GM21423 (cell line): Measurements from ENCODE around the gene GRK5.
"Not testable (repeated sequence)": the region's sequence is repeated elsewhere in the genome, so short reads cannot be mapped to it uniquely, and the experiment has no call there.

Experiments
- ATAC-seq: cut with Tn5 transposase; IDR thresholded peaks from one replicate; pipeline ENCODE4 v1.9.1; 2021; ENCODE audit warnings: mild to moderate bottlenecking, moderate library complexity; ENCODE audit not compliant: unreplicated experiment

Gene GRK5

DNA sequence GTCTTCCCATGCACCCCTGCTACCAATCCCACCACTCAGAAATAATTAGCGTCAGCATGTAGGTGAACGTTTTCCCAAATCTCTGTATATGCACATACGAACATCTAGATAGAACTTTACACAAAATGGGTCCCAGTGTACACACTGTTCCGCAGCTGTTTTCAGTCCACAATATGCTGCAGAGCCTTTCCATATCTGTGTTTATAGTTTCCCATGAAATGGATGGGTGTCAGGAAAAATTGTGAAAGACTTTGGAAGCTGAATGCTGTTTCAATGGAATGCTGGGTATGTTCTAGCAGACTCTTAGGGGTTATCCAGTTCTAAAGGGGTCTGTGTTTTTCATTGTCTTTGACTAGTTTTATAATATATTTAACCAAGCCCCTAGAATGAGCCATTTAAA lies 13.8 kb downstream of the GRK5 start:
- ATAC-seq, result no peak

DNA sequence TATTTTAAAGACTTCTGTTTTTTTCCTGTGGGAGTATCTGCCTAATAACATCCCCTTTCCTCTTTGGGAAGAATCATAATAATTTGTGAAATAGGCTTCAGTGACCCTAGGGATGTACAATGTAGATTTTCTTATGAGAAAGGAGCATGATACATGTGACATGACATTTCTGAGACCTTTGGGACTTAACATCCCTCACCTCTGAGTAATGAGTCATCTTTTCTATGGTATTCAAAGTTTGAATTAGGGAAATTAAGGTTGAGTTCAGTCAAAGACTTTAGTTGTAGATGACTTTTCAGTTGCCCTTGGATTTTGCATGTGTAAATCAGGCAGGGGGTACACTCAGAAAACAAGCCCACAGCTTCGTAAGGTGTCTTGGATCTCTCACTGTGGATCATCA lies 14.3 kb downstream of the GRK5 start:
- no peak for ATAC-seq

DNA sequence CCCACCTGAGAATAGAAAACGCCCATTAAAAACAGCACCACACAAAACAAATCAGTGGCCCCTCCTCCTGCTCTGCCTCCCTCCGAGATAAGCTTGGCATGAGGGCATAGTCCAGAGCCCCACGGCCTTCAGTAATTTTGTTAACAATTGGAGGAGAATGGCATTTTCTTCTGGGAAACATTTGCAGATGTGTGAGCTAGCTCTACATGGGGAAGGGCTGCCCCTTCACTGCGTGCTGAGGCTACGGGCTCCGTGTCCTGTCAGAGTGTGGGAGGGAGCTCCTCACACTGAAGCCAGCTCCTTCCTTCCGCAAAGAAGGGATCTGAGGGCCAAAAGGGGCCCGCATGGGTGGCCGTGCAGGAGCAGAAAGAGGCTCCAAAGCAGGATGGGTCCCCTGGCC lies 15.2 kb downstream of the GRK5 start:
- ATAC-seq, result no peak

DNA sequence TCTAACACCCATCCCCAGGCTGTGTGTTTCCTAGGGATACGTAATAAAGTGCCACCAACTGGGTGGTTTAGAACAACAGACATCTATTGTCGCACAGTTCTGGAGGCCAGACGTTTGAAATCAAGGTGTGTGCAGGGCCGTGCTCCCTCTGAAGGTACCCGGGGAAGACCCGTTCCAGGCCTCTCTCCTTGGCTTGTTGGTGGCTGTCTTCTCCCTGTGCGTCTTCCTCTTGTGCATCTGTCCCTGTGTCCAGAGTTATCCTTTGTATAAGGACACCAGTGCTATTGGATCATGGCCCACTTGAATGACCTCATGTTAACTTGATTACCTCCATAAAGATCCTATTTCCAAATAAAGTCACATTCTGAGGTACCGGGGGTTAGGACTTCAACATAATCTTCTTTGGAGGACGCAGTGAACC lies 15.6 kb downstream of the GRK5 start:
- no peak for ATAC-seq

DNA sequence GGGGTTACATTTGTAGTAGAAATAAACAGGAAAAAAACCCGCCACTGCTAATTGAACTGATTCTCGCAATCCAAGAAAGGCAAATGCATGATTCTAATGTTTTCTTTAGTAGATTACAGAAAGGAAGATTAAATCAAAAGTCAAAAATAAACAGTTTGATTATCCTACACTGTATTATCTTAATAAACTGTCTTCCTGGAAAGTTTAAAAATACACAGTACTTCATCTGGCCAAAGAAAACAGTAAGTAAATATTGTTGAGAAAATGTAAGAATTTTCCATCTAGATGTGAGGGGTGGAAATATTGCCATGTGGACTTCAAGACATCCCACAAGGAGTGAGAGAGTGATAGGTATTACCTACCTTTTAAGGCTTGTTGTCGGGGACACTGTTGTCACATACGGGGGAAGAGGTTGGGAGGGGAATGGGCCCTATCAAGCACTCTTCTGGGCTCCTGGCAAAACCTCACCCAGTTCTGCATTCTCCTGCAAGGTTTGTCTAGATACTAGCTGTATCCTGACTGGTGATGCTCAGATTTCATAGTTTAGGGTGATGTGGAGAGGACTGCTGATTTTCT lies 17.8 kb downstream of the GRK5 start:
- ATAC-seq, result no peak

DNA sequence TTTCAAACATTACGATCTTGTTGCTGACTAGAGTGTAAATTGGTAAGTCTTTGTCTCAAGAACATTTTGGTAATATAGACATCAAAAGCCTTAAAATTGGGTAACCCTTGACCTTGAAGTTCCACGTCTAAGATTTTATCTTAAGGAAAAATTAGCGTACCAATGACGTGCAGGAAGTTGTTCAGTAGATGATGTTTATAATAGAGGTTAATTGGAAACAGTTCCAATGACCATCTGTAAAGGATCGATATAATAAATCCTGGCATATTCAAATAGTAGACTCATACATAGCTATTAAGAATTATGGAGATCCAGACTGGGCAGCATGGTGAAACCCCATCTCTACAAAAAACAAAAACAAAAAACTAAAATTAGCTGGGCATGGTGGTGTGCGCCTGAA lies 20.5 kb downstream of the GRK5 start:
- no peak for ATAC-seq

DNA sequence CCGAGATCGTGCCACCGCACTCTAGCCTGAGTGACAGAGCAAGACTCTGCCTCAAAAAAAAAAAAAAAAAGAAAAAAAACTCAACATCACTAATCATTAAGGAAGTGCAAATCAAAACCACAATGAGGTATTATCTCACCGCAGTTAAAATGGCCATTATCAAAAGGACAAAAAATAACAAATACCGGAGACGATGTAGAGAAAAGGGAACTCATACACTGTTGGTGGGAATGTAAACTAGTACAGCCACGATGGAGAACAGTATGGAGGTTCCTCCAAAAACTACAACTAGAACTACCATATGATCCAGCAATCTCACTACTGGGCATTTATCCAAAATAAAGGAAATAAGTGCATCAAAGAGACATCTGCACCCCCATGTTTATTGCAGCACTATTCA lies 24.3 kb downstream of the GRK5 start:
- ATAC-seq, result no peak

DNA sequence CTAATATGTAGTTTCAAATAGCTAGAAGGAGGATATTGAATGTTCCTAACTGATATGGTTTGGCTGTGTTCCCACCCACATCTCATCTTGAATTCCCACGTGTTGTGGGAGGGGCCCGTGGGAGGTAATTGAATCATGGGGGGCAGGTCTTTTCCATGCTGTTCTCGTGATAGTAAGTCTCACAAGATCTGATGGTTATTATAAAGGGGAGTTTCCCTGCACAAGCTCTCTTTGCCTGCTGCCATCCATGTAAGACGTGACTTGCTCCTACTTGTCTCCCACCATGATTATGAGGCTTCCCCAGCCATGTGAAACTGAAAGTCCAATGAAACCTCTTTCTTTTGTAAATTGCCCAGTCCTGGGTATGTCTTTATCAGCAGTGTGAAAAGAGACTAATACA lies 25.1 kb downstream of the GRK5 start:
- not testable (repeated sequence) for ATAC-seq

DNA sequence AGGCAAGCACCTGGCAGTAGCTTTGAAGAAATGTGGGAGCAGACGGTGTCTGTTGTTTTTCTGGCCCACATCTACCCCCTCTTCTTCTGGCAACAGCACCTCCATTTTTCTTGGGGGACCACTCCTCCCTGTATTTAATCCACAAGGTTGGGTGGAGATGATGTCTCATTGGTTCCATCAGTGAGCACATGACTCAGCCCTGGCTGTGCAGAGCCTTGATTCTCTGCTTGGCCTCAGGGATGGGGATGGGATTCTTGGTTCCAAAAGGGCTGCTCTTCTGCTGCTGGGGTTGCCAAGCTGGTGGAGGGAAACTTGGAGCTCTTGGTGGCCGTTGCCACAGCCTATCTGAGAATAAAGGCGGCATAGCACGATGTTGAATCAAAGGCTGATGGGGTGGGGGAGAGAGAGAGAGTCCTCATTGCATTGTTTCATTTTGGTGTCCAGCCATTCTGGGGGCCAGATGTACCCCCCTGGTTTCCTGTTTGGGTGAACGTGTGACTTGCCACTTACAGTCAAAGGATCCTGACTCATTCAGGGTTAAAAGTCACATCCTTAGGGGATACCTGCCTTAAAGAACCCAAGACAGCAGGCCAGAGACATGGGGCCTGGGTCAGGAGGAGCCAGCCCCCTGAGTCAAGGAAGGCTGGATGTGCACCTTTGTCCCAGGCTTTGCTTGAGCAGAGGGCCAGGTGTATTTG lies 25.9 kb downstream of the GRK5 start:
- no peak for ATAC-seq

DNA sequence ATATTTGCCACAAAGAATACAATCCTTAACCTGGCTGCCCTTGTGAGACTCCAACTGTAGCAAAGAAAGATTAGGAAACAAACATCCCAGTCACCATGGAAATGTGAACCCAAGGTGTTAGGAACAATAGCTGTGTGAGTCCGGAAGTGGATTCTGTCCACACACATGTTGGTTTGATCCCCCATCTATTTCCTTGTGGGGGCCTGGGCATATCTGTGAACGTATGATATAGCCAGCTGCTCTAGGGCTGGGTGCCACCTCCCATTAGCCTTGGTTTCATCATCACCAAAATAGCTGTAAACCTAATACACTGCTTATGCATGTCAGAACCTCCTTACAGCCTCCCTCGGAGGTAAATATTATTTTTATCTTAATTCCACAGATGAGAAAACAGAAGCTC lies 26.4 kb downstream of the GRK5 start:
- ATAC-seq, result no peak

DNA sequence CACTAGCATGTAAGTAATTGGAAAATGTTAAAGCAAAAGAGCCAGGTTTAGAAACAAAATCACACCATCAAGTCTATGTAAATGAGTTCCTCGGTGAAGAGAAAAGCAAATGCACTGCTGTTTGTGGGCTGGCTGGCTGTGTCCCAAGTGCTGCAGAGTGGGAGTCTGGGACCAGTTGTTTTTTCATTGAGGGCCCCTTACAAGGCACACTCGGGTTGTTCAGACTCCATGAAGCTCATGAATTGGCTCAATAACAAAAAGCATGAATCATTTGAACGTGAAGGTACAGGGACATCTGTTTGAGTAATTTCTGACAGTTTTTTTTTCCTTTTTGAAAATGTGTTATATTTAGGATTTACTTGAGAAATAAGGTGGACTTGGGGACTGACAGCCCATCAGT lies 28.0 kb downstream of the GRK5 start:
- ATAC-seq, result no peak

DNA sequence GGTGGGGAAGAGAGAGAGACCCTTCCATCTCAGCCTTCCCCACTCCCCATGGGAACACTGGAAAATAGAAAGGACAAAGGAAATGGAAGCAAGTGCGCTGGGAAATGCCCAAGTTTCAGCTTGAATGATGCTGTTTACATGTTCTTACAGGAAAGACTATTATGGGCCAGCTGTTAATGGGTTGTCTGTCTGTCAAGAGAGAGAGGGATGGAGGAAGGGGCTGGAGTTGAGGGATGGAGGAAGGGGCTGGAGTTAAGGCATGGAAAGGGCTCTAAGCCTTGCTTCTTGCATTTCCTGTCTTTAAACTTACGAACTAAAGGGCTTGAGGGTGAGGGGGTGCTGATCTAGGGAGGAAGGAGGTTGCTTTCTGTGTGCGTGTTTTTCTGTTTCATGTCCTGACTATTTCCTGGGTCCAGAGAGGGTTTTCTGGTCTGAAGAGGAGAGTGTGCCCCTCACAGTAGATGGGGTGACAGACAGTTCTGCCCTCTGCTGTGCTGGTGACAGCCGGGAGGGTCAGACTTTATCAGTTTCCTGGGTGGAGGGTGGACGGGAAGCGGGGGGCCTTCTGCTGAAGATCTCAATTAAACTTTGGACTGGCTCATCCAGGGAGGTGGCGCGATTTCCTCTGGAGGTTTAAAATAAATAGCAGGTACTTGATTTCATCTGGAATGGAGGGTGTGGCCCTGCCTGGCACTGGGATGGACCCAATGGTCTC lies 30.5 kb downstream of the GRK5 start:
- ATAC-seq, result no peak

DNA sequence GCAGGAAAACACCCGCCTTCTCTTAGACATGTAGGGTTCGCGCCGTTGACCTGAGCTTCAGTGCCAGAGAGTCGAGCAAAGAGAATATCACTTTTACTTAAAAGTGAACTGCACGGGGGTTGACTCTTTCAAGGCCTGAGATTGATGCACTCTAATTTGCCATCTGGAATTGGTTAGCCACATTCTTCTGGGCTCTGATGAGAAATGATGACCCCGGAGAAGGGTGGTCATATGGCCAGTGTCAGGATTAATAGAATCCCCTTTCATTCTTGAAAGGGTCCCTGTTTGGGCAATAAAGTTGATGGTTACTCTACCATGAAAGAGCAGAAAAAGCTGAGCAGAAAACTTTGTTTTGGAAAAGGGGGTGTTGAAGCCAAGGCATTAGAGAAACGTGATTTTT lies 31.2 kb downstream of the GRK5 start:
- no peak for ATAC-seq

DNA sequence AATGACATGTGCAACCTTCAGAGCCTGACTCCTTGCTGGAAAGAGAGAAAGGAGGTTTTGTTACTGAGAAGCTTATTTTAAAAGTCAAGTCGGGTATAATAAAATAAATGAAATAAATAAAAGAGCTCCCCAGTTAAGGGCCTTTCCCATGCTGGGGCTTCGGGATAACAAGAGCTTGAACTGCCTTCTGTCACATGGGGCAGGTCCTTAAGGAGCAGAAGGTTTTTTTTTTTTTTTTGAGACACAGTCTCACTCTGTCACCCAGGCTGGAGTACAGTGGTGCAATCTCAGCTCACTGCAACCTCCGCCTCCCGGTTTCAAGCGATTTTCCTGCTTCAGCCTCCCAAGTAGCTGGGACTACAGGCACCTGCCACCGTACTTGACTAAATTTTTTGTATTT lies 31.6 kb downstream of the GRK5 start:
- ATAC-seq, result not testable (repeated sequence)

DNA sequence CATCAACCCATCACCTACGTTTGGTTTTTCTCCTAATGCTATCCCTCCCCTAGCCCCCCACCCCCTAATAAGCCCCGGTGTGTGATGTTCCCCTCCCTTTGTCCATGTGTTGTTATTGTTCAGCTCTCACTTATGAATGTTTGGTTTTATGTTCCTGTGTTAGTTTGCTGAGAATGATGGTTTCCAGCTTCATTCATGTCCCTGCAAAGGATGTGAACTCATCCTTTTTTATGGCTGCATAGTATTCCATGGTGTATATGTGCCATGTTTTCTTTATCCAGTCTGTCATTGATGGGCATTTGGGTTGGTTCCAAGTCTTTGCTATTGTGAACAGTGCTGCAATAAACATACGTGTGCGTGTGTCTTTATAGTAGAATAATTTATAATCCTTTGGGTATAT lies 32.3 kb downstream of the GRK5 start:
- not testable (repeated sequence) for ATAC-seq

DNA sequence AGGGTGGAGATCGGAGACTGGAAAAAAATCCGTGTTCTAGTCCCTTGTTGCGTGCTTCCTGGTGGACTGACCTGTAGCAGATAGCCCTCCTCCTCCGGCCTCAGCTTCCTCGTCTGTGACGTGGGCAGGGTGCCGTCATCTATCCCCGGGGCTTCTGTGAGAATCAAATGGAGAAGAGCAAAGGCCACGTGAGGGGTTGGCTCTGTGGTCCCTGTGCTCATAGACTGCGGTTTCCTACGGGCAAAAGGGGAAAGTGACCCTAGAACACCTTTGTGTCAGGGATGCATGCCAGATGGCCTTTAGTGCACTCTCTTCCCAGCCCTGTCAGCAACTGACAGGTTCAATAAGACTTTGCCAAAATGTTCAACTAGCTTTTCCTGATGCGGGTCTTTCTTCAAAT lies 33.7 kb downstream of the GRK5 start:
- ATAC-seq, result no peak

DNA sequence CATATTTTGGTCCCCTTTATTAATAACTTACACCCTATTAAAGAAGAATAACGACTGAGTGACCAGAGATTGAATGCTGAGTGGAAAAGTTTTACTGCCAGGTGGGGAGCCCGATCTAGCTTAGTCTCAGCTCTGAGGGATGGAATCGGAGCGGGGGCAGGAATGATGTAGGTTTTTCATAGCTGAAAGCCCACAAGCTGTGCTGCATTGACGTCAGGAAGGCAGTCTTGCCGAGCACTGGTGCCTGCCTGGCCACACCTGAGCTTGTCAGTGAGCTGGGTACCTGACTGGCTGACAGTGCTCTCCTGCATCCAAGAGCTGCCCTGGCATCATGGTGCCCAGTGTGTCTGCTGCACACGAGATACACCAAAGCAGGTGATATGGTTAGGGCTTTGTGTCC lies 34.8 kb downstream of the GRK5 start:
- no peak for ATAC-seq

DNA sequence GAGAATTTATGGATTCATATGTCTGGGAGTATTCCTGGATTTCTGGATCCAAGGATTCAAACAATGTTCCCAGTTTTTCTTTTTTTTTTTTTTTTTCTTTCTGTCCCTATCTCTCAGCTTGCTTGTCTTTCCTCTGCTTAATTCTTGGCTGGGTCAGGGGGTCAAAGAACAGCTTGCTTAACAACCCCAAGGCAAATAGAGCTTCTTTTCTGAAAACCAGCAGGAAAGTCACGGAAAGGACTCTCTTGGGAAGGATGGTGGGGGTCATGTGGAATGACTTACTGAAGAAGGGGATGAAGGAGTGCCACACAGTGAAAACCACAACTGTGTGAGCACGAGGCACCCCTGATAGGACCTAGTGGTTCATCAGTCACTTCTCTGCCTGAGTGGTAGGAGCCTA lies 36.1 kb downstream of the GRK5 start:
- no peak for ATAC-seq

DNA sequence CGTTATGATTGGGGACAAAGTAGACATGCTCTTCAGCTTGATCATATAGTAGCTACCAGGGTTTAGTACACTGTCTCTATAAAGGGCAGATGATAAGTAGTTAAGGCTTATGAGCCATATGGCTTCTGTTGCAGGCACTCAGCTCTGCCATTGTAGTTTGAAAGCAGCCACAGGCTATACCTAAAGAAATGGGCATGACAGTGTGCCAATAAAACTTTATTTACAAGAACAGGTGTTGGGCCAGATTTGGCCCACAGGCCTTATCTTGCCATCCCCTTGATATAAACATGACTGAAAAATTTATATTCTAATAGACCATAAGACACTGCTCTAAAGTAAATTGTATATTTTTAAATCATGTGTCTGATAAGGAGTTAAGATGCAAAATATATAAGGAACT lies 36.6 kb downstream of the GRK5 start:
- no peak for ATAC-seq

DNA sequence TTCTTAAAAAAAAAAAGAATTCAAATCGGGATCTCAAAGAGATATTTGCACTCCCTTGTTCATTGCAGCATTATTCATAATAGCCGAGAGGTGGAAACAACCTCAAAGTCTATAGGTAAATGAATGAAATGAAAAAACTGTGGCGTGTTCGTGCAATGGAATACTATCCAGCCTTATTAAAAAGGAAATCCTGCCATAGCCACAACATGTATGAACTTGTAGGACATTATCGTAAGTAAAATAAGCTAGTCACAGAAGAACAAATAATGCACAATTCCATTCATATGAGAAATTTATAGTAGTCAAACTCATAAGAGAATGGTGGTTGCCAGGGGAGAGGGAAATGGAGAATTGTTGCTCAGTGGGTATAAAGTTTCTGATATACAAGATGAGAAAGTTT lies 37.9 kb downstream of the GRK5 start:
- no peak for ATAC-seq

DNA sequence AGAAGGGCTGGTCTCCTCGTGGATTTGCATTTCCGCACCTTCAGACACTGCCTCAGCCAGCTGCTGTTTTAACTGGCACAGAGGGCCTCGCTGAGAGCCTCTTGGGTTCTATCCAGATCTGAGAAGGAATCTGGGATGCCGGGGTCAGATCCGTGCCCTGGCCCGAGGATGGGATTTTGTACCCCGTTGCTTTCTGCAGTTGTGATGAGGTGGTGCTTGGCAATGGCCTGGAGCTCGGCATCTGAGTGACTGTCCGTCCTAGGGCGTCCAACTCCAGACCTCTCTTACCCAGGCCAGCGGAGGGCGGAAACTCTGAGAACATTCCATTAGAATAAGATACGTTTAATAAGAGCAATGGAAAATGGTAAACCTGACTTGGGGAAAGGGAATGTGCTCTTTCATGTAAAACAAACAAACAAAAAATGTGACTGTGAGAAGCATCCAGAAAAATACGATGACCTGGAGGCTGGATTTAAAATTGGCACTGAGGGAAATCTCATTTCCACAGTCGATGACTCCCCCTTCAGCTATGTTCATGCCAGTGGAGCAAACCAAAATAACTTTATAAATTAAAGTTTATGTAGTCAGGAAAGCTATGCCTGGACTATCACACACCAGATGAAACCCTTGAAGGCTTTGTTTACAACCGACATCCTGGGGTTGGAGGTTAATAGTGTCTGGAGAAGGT lies 39.6 kb downstream of the GRK5 start:
- no peak for ATAC-seq

DNA sequence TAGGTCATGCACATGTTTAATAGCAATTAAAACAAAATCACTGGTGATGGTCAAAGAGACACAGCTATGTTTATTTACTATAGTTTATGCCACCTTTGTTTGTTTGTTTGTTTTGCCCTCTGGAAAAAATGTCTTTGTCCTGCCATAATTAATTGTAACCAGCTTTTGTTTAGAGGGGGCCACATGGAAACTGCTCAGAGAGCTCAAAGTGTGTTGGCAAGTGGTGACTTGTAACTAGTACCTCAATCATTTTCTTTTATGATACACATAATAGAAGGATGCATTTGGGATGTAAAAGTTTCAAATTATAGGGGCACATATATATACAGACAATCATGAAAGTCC lies 40.2 kb downstream of the GRK5 start:
- ATAC-seq, result no peak
